ENCODE measurements around the gene EEF2.

The EEF2 gene

DNA sequence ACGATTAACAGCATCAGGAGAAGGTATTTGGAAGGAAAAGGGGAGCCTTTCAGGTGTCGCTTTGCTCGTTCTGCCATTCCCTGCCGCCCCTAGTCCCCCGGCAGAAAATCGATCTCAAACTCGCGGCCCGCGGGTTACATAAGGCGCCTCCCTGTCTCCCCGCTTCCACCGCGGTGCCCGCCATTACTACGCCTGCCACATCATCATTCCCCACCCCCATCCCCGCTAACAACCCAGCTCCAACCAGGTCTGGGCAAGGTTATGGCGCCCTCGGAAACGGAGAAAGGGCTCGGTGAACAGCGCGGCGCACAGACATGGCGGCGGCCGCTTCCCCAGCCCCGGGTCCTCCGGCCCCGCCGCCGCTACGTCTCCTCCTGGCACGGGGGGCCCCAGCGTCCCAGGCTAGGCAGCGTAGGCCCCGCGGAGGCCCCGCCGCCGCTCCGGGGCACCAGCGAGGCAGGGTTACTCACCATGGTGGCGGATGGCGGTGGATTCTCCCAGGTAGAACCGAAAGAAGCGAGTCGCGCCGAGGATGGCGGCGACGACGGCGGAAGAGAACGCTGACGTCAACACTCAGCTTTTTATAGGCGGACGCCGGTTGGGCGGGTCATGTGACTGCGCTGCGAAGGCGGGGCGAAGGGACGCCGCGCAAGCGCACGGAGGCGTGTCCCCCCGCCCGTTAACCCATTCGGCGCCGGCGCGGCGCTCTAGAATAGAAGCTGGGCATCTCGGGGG, at the start of gene EEF2:
Gene EEF2, minus strand, starts transcription at position 556 of the 735 bp plus-strand sequence. Its CDS starts 83 bp downstream, at position 473.
- DNase-seq (ENCODE audit: low read depth in 2 of 3, low spot score in 1 of 3): peak; percentile 83 to 89 (median 84)

DNA sequence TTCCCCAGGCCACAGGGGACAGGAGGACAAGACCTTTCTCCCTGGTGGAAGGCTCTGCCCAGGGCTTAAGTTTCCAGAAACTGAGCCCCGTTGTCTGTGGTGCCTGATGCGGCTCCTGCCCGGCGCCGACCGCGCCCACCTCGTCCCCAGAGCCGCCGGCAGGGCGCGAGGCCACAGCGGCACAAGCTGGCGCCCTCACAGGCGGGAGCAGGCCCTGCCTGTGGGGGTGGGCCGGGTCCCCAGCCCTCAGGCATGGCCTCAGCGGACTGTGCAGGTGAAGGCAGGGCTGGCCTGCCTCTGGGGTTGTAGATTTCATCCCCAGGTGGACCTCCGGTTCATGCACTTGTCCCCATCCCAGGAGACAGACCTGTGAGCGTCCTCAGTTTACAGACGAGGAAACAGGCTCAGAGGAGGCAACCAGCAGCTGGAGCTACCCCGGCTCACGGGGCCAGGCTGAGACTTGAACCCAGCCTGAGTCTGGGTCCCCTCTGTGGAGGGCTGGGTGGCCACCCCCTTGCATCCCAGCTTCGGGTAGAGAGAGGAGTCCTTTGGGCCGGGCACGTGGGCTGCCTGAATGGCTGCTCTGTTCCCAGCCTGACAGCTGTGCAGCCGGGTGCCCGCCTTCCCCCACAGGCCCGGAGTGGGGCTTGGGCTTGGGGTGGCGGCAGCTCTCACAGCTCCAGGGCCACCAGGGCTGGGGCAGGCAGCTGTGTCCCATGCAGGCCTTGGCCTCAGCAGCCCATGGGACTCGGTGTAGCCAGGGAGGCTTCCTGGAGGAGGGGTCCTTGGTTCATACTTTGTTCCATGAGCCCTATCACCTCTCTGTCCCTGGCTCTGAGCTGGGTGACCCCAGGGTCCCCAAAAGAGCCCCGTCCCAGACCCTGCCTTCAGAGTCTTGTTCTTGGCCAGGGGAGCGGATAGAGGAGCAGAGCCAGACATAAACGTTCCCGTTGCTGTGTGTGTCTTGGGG, 49.1 kb upstream of the EEF2 start:
- no peak for DNase-seq (ENCODE audit: low read depth in 2 of 3, low spot score in 1 of 3)

DNA sequence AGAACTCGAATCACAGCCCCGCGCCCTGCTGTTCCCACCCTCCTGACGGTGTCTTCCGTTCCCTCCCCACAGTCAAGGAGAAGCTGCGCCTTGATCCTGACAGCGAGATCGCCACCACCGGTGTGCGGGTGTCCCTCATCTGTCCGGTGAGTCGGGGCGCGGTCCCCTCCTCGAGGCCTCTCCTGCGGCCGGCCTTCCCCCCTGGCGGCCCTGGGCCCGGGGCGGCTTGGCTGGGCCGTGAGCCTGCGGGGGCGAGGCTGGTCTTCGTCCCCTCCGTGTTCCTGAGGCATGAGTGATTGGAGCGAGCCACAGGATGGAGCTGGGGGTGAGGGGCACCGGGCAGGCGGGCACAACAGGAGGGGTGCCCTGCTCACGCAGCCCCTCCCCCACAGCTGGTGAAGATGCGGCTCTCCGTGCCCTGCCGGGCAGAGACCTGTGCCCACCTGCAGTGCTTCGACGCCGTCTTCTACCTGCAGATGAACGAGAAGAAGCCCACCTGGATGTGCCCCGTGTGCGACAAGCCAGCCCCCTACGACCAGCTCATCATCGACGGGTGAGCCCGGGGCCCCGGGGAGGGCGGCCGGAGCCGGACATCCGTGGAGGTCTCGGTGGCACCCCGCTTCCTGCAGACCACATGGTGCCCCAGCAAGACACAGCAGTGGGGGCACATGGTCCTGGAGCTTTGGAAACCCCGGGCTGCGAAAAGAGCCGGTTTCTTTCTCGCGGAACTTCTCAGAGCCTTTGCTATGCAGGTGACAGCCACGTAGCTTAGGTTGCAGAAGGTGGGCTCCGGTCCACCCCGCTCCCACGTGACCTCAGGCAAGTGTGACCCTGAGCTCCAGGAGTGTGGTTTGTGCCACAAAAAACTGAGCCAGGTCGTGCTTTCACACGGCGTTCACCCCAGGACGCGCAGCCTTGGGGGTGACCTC, 48.0 kb upstream of the EEF2 start:
- DNase-seq (ENCODE audit: low read depth in 2 of 3, low spot score in 1 of 3): no peak

DNA sequence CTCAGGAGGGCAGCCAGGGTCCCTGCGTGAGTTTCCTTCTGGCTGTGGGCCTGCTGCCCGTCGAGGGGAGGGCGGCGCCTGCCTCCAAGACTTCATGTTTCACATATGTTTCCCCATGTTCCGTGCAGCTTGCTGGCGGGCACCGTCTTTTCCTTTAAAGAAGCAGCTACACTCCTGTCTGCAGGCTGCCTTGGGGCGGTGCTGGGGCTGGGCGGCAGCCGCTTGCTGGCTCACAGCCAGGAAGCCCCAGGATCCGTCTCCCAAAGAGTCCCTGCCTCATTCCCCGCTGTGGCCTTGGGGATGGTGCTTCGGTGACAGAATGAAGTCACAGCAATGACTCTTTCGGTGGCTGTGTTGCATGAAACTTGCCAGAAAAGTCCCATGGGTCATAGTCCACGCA, 47.2 kb upstream of the EEF2 start:
- DNase-seq (ENCODE audit: low read depth in 2 of 3, low spot score in 1 of 3): no peak

DNA sequence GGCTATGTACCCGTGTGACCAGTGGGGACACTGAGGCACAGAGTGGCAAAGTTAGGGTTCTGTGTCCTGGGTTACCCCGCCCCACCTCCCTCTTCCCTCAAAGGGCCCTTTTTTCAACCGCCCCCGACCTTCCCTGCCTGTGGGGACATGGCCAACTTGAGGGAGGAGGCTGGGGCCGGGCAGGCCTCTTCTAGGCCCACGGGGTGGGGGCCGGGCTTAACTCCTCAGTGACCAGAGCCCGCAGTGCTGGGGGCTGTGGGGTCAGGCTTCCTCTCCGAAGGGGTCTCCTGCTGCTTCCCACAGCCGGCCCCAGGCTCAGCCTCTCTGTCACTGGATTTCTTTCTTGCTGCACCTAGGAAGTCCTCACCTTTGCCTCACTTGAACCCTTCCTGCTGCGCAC, 46.2 kb upstream of the EEF2 start:
- no peak for DNase-seq (ENCODE audit: low read depth in 2 of 3, low spot score in 1 of 3)

DNA sequence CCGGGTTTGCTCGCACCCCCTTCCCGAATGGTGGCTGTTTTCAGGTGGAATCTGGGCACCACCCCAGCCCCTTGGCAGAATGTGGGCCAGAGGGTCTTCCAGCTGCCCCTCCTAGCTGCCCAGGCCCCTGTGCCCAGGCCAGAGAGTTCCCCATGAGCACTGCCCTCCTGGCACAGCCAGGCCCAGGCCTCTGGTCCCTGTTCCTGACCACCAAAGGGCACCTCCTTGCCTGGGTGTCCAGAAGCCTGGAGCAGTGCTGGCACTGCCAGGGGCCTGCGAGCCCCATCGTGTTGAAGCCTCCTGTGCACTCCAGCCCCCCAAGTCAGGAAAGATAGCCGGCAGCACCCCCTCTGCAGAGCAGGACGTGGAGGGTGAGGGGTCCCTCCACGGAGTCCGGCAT, 45.7 kb upstream of the EEF2 start:
- DNase-seq (ENCODE audit: low read depth in 2 of 3, low spot score in 1 of 3): no peak

DNA sequence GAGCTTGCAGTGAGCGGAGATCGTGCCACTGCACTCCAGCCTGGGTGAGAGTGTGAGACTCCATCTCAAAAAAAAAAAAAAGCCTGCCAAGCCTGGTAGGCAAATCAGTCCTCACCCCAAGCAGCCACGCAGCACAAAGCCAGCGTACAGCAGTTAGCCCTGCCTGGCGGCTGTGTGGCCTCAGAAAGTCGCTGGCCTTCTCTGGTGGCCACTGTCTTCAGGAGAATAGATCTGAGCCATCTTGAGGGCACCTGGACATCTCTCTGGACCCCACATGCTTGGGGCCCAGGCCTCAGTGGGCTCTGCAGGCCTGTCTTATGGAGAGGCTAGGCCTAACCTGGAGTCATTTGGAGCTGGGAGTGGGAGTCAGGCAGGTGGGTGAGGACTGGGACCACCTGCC, 45.3 kb upstream of the EEF2 start:
- DNase-seq (ENCODE audit: low read depth in 2 of 3, low spot score in 1 of 3): no peak

DNA sequence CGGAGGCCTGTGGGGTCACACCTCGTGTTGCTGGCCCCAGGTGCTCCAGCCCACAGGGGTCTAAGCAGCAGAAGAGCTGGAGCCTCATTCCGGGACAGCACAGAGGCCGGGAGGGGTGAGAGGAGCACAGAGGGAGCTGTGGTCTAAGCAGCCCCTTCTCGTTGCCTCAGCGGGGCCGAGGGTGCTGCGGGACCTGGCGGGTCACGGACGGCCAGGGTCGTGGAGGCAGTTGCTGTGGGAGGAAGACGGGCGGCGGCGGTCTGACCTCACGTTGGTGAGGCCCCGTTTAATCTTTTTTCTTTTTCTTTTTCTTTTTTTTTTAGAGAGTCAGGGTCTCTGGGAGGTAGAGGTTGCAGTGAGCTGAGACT, 44.0 kb upstream of the EEF2 start:
- no peak for DNase-seq (ENCODE audit: low read depth in 2 of 3, low spot score in 1 of 3)

DNA sequence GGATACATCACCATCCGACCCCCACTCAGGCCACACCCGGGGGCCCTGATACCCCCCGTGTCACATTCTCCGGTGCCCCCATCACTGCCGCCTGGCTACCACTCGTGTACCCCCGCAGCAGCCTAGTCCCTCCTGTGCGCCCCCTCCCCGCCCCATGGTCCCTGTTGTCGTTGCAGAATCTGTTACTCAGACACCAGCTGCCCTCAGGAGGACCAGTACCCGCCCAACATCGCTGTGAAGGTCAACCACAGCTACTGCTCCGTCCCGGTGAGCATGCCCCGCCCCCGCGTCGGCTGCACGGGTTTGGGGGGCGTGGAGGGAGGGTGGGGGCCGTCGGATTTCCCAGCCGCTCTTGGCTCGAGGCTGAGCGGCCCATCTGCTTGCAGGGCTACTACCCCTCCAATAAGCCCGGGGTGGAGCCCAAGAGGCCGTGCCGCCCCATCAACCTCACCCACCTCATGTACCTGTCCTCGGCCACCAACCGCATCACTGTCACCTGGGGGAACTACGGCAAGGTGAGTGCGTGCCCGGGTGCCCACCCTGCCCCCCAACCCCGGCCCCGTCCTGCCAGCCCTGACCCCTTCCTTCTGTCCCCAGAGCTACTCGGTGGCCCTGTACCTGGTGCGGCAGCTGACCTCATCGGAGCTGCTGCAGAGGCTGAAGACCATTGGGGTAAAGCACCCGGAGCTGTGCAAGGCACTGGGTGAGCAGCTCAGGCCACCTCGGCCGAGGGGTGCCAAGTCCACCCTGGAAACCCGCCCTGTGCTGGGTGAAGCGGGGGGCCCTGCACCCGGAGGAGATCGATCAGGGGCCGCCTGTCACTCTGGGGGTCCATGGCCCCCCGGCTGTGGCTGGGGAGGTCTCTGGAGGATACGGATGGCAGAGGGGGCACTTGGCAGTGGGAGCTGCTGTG, 43.3 kb upstream of the EEF2 start:
- DNase-seq (ENCODE audit: low read depth in 2 of 3, low spot score in 1 of 3): no peak

DNA sequence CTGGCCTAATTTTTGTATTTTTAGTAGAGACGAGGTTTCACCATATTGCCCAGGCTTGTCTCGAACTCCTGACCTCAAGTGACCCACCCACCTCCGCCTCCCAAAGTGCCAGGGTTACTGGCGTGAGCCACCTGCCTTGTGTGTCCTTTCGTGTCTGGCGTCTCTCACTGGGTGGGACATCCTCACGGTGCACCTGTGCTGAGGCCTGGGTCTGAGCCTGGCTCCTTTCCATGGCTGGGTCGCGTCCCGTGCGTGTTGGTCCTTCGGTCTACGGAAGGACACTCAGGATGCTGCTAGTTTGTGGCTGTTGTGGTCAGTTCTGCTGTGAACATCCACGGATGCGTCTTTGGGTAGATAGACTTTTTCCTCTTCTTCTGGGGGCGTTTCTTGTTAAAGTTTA, 41.9 kb upstream of the EEF2 start:
- DNase-seq (ENCODE audit: low read depth in 2 of 3, low spot score in 1 of 3): no peak

DNA sequence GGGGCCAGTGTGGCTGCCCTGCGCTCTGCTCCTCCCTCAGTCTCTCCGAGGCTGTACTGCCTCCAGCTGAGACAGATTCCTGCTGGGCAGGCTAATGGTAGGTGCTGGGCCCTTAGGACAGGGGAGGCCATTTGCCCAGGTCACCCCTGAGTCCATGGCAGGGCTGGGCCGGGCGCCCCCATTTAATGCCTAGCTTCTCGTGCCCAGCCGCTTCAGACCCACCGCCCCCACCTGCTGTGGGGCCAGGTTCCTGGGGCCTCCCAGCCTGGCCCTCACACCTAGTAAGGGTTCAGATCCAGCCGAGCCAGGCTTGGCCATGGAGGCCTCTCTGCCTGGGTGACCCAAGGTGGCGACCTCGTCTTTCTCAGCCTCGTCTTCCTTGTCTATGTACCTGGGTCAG, 40.1 kb upstream of the EEF2 start:
- DNase-seq (ENCODE audit: low read depth in 2 of 3, low spot score in 1 of 3): no peak

DNA sequence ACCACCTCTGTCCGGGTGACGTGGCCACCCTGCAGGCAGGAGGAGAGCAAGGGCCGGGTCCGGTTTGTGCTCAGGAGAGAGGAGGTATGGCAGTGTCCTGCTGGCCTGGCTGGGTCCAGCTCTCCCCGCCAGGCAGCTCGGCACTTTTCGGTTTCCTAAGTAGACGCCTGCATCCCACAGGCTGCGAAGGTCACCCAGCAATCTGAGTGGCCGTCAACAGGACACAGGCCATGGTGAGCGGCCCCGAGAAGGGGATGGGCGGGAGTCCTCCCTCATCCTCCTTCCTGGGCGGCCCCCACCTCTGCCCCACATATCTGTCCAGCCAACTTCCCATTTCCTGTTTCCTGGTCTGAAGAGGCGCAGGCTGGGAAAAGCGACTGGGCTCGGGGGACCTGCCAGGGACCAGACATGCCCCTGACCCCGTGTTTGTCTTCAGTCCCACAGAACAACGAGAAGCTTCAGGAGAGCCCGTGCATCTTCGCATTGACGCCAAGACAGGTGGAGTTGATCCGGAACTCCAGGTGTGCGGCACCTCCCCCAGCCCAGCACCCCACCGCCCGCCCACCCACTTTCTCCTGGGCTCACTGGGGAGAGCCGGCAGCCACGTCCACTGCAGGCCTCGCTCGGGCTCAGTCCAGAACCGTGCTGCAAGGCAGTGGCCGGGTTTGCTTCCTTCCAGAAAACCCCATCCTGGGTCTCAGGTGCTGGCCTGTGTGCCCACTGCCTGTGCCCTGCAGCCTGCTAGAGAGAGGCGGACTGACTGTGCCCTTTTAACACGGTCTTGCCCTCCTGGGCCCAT, 38.5 kb upstream of the EEF2 start:
- DNase-seq (ENCODE audit: low read depth in 2 of 3, low spot score in 1 of 3): no peak

DNA sequence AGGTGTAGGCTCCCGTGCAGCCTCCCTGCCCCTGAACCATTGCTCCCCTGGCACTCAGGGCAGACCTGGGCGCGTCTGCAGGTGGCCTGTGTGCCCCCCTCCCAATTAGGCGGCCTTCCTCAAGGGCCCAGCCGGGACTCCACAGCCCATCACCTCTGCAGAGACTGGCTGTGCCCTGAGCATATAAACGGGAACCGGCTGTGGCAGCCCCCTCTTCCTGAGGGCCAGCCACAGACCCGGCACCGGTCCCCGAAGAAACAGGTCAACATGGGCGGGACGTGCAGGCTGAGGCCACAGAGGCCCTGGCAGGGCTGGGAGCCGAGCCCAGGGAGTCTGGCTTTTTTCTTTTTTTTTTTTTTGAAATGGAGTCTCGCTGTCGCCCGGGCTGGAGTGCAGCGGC, 34.3 kb upstream of the EEF2 start:
- DNase-seq (ENCODE audit: low read depth in 2 of 3, low spot score in 1 of 3): no peak

DNA sequence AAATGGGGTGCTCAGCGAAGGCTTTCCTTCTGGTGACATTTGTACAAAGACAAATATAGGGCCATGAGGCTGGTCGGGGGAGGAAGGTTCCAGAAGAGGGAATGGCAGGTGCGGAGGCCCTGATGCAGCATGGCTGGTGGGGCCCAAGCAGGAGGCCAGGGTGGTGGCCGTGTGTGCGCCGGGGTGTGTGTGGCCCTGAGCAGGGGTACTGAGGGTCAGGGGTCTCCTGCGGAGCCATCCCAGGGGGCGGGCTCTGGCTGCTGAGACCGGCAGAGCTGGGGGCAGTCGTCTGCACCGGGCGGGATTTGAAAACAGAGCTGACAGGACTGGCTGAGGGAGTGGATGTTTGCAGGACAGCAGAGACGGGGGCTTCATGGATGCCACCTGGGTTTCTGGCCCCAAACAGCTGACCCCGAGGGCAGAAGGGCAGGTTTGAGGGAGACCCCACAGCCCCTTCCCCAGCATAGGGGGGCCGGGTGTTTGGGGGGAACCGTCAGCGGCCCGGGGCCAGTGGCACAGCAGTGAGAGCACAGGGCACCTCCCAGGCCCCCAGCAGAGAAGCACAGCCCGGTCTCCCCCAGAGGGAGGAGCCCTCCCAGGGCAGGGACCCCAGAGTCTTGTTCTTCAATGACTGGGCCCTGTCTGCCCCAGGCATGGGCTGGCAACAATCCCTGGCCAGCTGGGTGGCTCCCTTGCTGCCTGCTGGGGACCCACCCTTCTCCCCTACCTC, 33.7 kb upstream of the EEF2 start:
- no peak for DNase-seq (ENCODE audit: low read depth in 2 of 3, low spot score in 1 of 3)

DNA sequence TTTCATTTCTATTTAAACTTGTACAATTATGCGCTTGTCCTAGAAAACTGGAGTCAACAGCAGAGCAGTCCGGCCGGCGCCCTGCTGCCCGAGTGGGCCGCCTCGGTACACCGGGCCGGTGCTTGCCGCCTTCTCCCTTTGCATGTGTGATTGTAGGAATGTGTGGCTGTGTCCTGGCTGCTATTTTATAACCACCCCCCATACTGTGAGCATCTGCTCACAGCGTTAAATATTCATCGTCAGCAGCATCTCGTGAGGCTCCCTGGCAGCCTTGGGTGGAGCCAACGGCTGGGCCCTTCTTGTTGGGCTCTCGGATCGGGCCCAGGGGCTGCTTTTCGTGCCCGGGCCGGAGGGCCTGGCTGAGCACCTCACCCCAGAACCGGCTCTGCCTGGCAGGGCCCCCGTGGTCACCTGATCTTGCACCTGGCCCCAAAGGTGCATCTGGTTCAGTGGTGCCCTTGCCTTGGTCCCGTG, 32.9 kb upstream of the EEF2 start:
- DNase-seq (ENCODE audit: low read depth in 2 of 3, low spot score in 1 of 3): no peak

DNA sequence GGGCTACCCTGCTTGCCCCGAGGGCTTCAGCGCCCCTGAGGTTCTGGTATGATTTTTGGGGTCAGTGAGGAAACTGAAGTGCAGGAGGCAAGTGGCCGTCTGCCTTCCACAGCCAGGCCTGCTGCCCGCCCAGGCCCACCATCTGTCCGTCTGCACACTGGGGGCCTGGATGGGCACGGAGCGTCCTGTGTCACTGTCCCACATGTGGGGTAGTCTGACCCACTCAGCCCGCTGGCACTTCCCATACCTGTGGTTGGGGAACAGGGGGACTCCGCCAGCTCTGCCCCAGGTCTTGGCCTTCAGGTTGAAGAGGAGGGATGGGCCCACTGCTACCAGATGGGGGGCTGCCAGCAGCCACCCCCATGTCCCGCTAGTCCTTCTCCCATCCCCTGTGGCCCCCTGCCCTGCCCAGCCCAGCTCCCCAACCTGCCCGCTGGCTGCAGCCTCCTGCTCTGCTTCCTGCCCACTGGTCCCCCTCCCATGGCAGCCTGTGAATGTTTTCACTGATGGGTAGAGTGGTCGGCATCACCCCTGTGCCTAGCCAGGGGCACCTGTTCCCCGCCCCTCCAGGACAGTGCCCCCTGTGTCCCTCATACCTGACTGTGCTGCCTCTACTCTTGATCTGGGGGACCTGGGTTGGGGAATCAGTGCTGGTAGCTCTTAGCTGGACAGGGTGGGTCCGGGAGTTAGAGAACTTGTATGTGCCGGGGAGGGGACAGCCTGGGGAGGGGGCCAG, 31.8 kb upstream of the EEF2 start:
- no peak for DNase-seq (ENCODE audit: low read depth in 2 of 3, low spot score in 1 of 3)

DNA sequence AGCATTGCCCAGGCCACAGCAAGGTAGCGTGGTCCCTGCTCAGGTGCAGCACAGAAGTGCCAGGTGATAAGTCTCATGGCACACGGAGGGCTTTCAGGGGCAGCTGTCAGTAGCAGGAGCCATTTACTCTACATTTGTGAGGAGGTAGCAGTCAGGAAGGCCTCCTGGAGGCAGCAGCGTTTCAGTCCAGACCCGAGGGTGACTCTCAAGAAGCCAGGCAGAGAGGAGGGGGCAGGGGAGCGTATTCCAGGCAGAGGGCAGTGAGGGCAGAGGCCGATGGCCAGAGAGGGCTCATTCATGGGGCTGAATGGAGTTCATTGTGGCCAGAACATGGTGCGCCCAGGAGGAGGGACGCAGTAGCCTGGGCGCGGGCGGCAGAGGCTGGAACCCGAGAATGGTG, 31.2 kb upstream of the EEF2 start:
- no peak for DNase-seq (ENCODE audit: low read depth in 2 of 3, low spot score in 1 of 3)

All from stimulated activated CD4-positive, alpha-beta T cell treated with anti-CD3 and anti-CD28 coated beads, Interleukin-12 subunit alpha, Interleukin-12 subunit beta, amount 100 ng/mL, for 48 hours (primary cell).